SK-N-SH treated with all-trans-retinoic acid at 6 μM for 48 hours (cell line): Measurements from ENCODE around the gene GCNT3.

Source experiments
- ATAC-seq: fragments of 200-7000 bp; cut with Tn5 transposase; 3 replicates; pipeline ENCODE4 v1.9.1; 2020; ENCODE audit warnings: mild to moderate bottlenecking, moderate library complexity
- BACH2 ChIP-seq: fragments of 250-450 bp; sonication (Bioruptor Pico); IDR thresholded peaks from 2 replicates; pipeline ENCODE4 v1.9.0; 2021; ENCODE audit warnings: mild to moderate bottlenecking, borderline replicate concordance
- CREB5 ChIP-seq: fragments of 250-450 bp; sonication (Bioruptor Pico); IDR thresholded peaks from 2 replicates; pipeline ENCODE4 v1.5.1; 2020; ENCODE audit warnings: low read depth, mild to moderate bottlenecking, moderate library complexity
- CSRNP3 ChIP-seq: fragments of 250-450 bp; sonication (Bioruptor Pico); IDR thresholded peaks from 2 replicates; pipeline ENCODE4 v1.5.1; 2021; ENCODE audit warnings: mild to moderate bottlenecking, moderate library complexity
- ESRRG ChIP-seq: fragments of 250-450 bp; sonication (Bioruptor Pico); IDR thresholded peaks from 2 replicates; pipeline ENCODE4 v1.6.1; 2021; ENCODE audit warnings: mild to moderate bottlenecking
- ISL1 ChIP-seq: fragments of 250-450 bp; sonication (Bioruptor Pico); IDR thresholded peaks from 2 replicates; pipeline ENCODE4 v2.1.2; 2022; ENCODE audit warnings: mild to moderate bottlenecking, moderate library complexity
- OSR1 ChIP-seq: fragments of 250-450 bp; sonication (Bioruptor Pico); IDR thresholded peaks from 2 replicates; pipeline ENCODE4 v1.8.0; 2022; ENCODE audit warnings: moderate library complexity, mild to moderate bottlenecking, inconsistent platforms
- PATZ1 ChIP-seq: fragments of 250-450 bp; sonication (Bioruptor Pico); IDR thresholded peaks from 2 replicates; pipeline ENCODE4 v1.8.0; 2020; ENCODE audit warnings: mild to moderate bottlenecking, moderate library complexity, borderline replicate concordance
- POU6F1 ChIP-seq: fragments of 250-450 bp; sonication (Bioruptor Pico); IDR thresholded peaks from 2 replicates; pipeline ENCODE4 v1.8.0; 2021; ENCODE audit warnings: low read depth, mild to moderate bottlenecking, moderate library complexity, borderline replicate concordance
- RARB ChIP-seq: fragments of 250-450 bp; sonication (Bioruptor Pico); IDR thresholded peaks from 2 replicates; pipeline ENCODE4 v1.8.0; 2021; ENCODE audit warnings: mild to moderate bottlenecking, moderate library complexity
- SNAI2 ChIP-seq: fragments of 250-450 bp; sonication (Bioruptor Pico); IDR thresholded peaks from 2 replicates; pipeline ENCODE4 v1.5.0; 2020; ENCODE audit warnings: mild to moderate bottlenecking, moderate library complexity
- TOX ChIP-seq: fragments of 250-450 bp; sonication (Bioruptor Pico); IDR thresholded peaks from 2 replicates; pipeline ENCODE4 v1.8.0; 2021; ENCODE audit warnings: mild to moderate bottlenecking, moderate library complexity, borderline replicate concordance
- TSHZ2 ChIP-seq: fragments of 250-450 bp; sonication (Bioruptor Pico); IDR thresholded peaks from 2 replicates; pipeline ENCODE4 v1.5.0; 2020; ENCODE audit warnings: mild to moderate bottlenecking, moderate library complexity
- ZFP3 ChIP-seq: fragments of 250-450 bp; sonication (Bioruptor Pico); IDR thresholded peaks from 2 replicates; pipeline ENCODE4 v1.5.0; 2020; ENCODE audit warnings: mild to moderate bottlenecking, moderate library complexity
- ZNF565 ChIP-seq: fragments of 450-650 bp; formaldehyde crosslinking; conservative IDR thresholded peaks from 2 replicates; pipeline ENCODE4 v1.5.0; 2020; ENCODE audit warnings: low read depth, mild to moderate bottlenecking, moderate library complexity
- ZNF70 ChIP-seq: fragments of 450-650 bp; formaldehyde crosslinking; IDR thresholded peaks from 2 replicates; pipeline ENCODE4 v1.5.0; 2020; ENCODE audit warnings: mild to moderate bottlenecking, moderate library complexity
- ZNF8 ChIP-seq: fragments of 450-650 bp; formaldehyde crosslinking; IDR thresholded peaks from 2 replicates; pipeline ENCODE4 v1.5.0; 2020; ENCODE audit warnings: mild to moderate bottlenecking, moderate library complexity

Gene GCNT3

GRCh38 chr15:59659366-59659765 lies 47.8 kb downstream of the GCNT3 start (continued):
- TF ChIP-seq CSRNP3 (CRISPR knock-in tag) (no peak), POU6F1 (CRISPR knock-in tag) (no peak)

GRCh38 chr15:59662260-59662659 lies 50.7 kb downstream of the GCNT3 start:
- peak; percentile 5; the same call in 1 of the 3 replicates for ATAC-seq

More at GRCh38 chr15:59662260-59662659, 50.7 kb downstream of the GCNT3 start:
- TF ChIP-seq TSHZ2 (CRISPR knock-in tag) (no peak), TOX (CRISPR knock-in tag) (no peak), POU6F1 (CRISPR knock-in tag) (no peak), ZNF8 (CRISPR knock-in tag) (no peak), BACH2 (CRISPR knock-in tag) (no peak), ZFP3 (CRISPR knock-in tag) (no peak), ISL1 (CRISPR knock-in tag) (peak; percentile 66), ZNF565 (CRISPR knock-in tag) (no peak), SNAI2 (CRISPR knock-in tag) (no peak), PATZ1 (CRISPR knock-in tag) (no peak), ESRRG (CRISPR knock-in tag) (no peak), CREB5 (0 out of 2 replicates have a peak, but pooled peaks have one; percentile 24), RARB (CRISPR knock-in tag) (no peak), OSR1 (CRISPR knock-in tag) (no peak), ZNF70 (CRISPR knock-in tag) (no peak)
